ENCODE results near the gene PHF3. TPM values are rescaled to one million over a fixed set of nuclear protein-coding genes. Genes with fewer than 3 reads are reported as not detected.

PHF3 gene
- total RNA-seq, 2 experiments from 2014 or later = 54.8 to 92.5 TPM

GRCh38 chr6:63598049-63599036, 37.3 kb upstream of the PHF3 start:
- intact Hi-C loops (cut with micrococcal nuclease; ENCODE audit: unreplicated experiment) = loop anchor here (1.0 to 5.0 kb wide), 3 partner anchors 89 to 245 kb away; no protein-coding TSS in a partner anchor
- H3K9me3 ChIP-seq (ENCODE audit: low read length) = no peaks in the 10 kb centered on the region
- CTCF ChIA-PET (ENCODE audit: unreplicated experiment) = interaction anchor here (0.6 to 2.1 kb wide), 8 partner anchors 10 to 246 kb away, joined by 3 to 13 read pairs (median 4); no protein-coding TSS in a partner anchor

DNA sequence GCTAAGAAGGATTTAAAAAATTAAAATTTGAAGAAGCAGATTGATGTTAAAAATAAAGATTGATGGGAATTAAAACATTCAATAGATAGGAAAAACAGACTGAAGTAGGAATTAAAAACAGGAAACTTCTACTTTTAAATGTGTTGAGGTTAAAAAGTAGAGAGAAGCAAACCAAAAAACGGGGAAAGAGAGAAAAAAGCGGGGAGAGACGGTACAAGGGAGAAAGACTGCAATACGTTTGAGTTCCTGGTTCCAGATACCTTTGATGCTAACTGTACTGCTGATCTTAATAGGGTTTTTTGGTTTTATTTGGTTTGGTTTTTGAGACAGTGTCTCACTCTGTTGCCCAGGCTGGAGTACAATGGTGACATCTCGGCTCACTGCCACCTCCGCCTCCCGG, 36.4 kb upstream of the PHF3 start:
- Histone ChIP-seq H2AFZ (ENCODE audit: low read length) (peak overlapping the region; percentile 100), H3K79me2 (ENCODE audit: insufficient read depth, low read depth, low read length) (no peaks in the 10 kb centered on the region), H3K9me3 (ENCODE audit: low read length) (no peaks in the 10 kb centered on the region), H4K20me1 (ENCODE audit: insufficient read depth, low read length) (no peaks in the 10 kb centered on the region), H3K36me3 (ENCODE audit: insufficient read depth, low read length) (no peaks in the 10 kb centered on the region), H3K9me2 (ENCODE audit: insufficient read depth, low read length) (no peaks in the 10 kb centered on the region), H3K27ac (ENCODE audit: low read depth, low read length, poor library complexity, severe bottlenecking) (peak overlapping the region; percentile 41), H3K4me1 (ENCODE audit: insufficient read depth, low read length, poor library complexity, severe bottlenecking) (peaks cover 16% of the 10 kb centered on the region), H3K4me3 (ENCODE audit: low read depth, low read length, poor library complexity, severe bottlenecking) (no peak overlapping the region), H3K4me2 (ENCODE audit: low read length) (peak overlapping the region; percentile 87)
- no TSS peak for BruUV-seq (replicated peaks)
- intact Hi-C loops (cut with micrococcal nuclease; ENCODE audit: unreplicated experiment) = loop anchor here (5.0 kb wide), 1 partner anchor 88 kb away; no protein-coding TSS in a partner anchor
- DNase-seq (ENCODE audit: low spot score) = no peak
- ChIA-PET CTCF (ENCODE audit: unreplicated experiment) (interaction anchor here (1.1 to 2.1 kb wide), 3 partner anchors 163 to 203 kb away, joined by 5 to 13 read pairs (median 8); no protein-coding TSS in a partner anchor), POLR2A (interaction anchor here (0.7 to 2.4 kb wide), 3 partner anchors 10 to 102 kb away, joined by 3 to 14 read pairs (median 5); no protein-coding TSS in a partner anchor)
- no peak for TF ChIP-seq EZH2phosphoT487 (IDR thresholded peaks at IDR 0.05; ENCODE audit: borderline replicate concordance, low read depth, low read length)
- TF ChIP-seq, protein P1, sequence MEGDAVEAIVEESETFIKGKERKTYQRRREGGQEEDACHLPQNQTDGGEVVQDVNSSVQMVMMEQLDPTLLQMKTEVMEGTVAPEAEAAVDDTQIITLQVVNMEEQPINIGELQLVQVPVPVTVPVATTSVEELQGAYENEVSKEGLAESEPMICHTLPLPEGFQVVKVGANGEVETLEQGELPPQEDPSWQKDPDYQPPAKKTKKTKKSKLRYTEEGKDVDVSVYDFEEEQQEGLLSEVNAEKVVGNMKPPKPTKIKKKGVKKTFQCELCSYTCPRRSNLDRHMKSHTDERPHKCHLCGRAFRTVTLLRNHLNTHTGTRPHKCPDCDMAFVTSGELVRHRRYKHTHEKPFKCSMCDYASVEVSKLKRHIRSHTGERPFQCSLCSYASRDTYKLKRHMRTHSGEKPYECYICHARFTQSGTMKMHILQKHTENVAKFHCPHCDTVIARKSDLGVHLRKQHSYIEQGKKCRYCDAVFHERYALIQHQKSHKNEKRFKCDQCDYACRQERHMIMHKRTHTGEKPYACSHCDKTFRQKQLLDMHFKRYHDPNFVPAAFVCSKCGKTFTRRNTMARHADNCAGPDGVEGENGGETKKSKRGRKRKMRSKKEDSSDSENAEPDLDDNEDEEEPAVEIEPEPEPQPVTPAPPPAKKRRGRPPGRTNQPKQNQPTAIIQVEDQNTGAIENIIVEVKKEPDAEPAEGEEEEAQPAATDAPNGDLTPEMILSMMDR (conservative IDR thresholded peaks at IDR 0.05; ENCODE audit: low read length) = no peak

More at GRCh38 chr6:63598049-63599036, 37.3 kb upstream of the PHF3 start:
- POLR2A ChIA-PET = interaction anchor here (0.6 to 2.6 kb wide), 16 partner anchors 9 to 166 kb away, joined by 3 to 14 read pairs (median 4); partner anchors contain the start of gene PHF3
- Histone ChIP-seq H2AFZ (ENCODE audit: low read length) (peak overlapping the region; percentile 100), H3K79me2 (ENCODE audit: insufficient read depth, low read depth, low read length) (no peaks in the 10 kb centered on the region), H3K4me1 (ENCODE audit: insufficient read depth, low read length, poor library complexity, severe bottlenecking) (peaks cover 16% of the 10 kb centered on the region), H3K27ac (ENCODE audit: low read depth, low read length, poor library complexity, severe bottlenecking) (peak overlapping the region; percentile 41), H3K9me2 (ENCODE audit: insufficient read depth, low read length) (no peaks in the 10 kb centered on the region), H3K4me2 (ENCODE audit: low read length) (peak overlapping the region; percentile 87), H3K4me3 (ENCODE audit: low read depth, low read length, poor library complexity, severe bottlenecking) (peak overlapping the region; percentile 64), H3K36me3 (ENCODE audit: insufficient read depth, low read length) (no peaks in the 10 kb centered on the region), H4K20me1 (ENCODE audit: insufficient read depth, low read length) (no peaks in the 10 kb centered on the region)
- peak; percentile 88 for DNase-seq (ENCODE audit: low spot score)
- no peak for TF ChIP-seq EZH2phosphoT487 (IDR thresholded peaks at IDR 0.05; ENCODE audit: borderline replicate concordance, low read depth, low read length)
- TF ChIP-seq, protein P1 (conservative IDR thresholded peaks at IDR 0.05; ENCODE audit: low read length) = peak; percentile 95
- BruUV-seq (replicated peaks) = no TSS peak

All from OCI-LY7 (cell line).